ENCODE data around the gene SPATA6L. TPM values are rescaled to one million over a fixed set of nuclear protein-coding genes. Genes with fewer than 3 reads are reported as not detected.

SPATA6L gene
- total and polyA plus RNA-seq, 2 of the 13 experiments (the other 11 are each of a cell fraction or from before 2014, with no cell fraction given): 1.1 to 1.9 TPM

DNA sequence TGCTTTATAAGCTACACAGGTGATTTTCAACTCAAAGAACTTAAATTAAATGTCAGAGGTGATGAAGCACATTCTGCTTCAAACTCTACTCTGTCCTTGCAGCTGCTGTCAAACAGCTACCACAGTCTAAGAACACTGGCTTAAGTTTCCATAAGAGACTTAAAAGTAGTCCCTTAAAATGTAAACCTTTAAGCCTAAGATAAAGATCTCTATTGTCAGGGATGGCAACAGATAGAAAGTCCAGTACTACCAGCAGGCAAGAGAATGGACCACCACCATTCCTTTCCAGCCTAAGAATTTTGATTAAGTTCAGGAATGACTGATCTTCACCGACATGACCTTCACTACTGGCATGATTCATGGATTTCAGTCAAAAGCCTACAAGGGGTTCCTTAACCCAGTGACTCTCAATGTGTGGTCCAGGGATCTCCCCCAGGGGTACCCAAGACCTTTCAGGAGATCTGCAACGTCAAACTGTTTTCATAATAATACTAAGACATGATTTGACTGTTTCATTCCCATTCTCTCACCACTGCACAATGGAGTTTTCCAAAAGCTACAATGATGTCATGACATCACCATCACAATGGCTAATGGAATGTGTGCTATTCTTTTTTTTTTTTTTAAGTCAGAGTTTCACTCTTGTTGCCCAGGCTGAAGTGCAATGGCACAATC is 45.3 kb downstream of the SPATA6L start:
- BruUV-seq (replicated peaks): no TSS peak
- ChIA-PET POLR2A (no interaction called here), CTCF (ENCODE audit: low intra/inter-chr PET ratio, low total read pairs) (no interaction called here)
- Histone ChIP-seq H3K4me1 (ENCODE audit: insufficient read depth, low read length) (no peaks in the 10 kb centered on the region), H4K20me1 (ENCODE audit: insufficient read depth, low read length) (no peaks in the 10 kb centered on the region), H2AFZ (ENCODE audit: low read length) (no peak overlapping the region), H3K4me3 (replicated peaks in 1 of 3; ENCODE audit: insufficient read depth in 1 of 3, low read depth in 2 of 3, low read length in 3 of 3) (no peak overlapping the region), H3K9ac (ENCODE audit: insufficient read depth, low read depth, low read length) (no peak overlapping the region), H3K36me3 (replicated peaks in 1 of 2; ENCODE audit: control insufficient read depth in 1 of 2, insufficient read depth in 2 of 2, low read length in 2 of 2) (no peaks in the 10 kb centered on the region), H3K79me2 (ENCODE audit: insufficient read depth, low read length) (no peaks in the 10 kb centered on the region), H3K4me2 (ENCODE audit: low read depth, low read length) (no peak overlapping the region), H3K9me3 (ENCODE audit: low read length) (no peaks in the 10 kb centered on the region), H3K27ac (ENCODE audit: extremely low read length, insufficient read depth, low read length) (no peak overlapping the region), H3K27me3 (ENCODE audit: control insufficient read depth in 1 of 2, insufficient read depth in 2 of 2, low read length in 2 of 2) (no peaks in the 10 kb centered on the region)
- intact Hi-C loops (cut with micrococcal nuclease; ENCODE audit: unreplicated experiment) (no loop called here), in situ Hi-C loops (cut with HindIII; ENCODE audit: extremely low pct_ligation_motif_present, low pct_unique_long_range_greater_than_20kb) (no loop called here)
- TF ChIP-seq ATF7 (IDR thresholded peaks at IDR 0.05): peak; percentile 74
- no peak for TF ChIP-seq ATF7 (CRISPR knock-in tag; IDR thresholded peaks at IDR 0.05)
- TF ChIP-seq CREB1 (IDR thresholded peaks at IDR 0.05): peak; percentile 36; the same call in 1 of the 2 replicates
- no peak for TF ChIP-seq CREB1 (CRISPR knock-in tag; IDR thresholded peaks at IDR 0.05)
- TF ChIP-seq MTF2 (CRISPR knock-in tag; IDR thresholded peaks at IDR 0.05; ENCODE audit: borderline replicate concordance): no peak
- FAIRE-seq (no peak), DNase-seq (ENCODE audit: low spot score) (no peak), ATAC-seq (no peak)
- 81% methylated on average over 2 of the region's 2 CpGs for WGBS (ENCODE audit: low lambda C conversion rate)

DNA sequence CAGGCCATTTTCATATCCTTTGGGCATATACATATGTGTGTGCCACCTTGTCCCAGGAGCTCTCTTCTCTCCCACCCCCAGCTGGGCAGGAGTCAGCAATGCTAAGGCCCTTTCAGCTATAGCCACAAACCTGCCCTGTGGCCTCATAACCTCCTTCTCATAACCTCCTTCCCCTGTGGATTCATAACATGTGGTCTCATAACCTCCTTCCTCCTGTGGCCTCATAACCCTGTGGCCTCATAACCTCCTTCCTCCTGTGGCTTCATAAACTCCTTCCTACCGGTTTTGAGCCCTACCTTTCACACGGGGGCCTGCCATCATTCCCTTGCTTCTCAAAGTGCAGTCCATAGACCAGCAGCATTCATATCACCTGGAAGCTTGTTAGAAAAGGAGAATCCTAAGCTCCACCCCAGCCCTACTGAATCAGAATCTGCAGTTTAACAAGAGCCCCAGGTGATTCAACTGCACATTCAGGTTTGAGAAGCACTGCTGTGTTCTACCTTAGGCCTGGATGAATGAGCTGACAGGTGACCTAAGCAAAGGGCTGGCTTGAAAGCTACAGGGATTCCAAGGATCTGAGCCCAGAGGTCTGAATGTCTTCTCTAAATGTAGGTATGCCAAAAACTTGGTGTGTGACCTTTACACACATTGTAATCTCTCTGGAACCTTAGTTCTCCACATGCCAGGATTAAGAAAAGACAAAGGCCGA is 46.1 kb downstream of the SPATA6L start:
- 82% methylated on average over 3 of the region's 3 CpGs for WGBS (ENCODE audit: low lambda C conversion rate)
- Histone ChIP-seq H4K20me1 (ENCODE audit: insufficient read depth, low read length) (no peaks in the 10 kb centered on the region), H2AFZ (ENCODE audit: low read length) (no peak overlapping the region), H3K4me2 (ENCODE audit: low read depth, low read length) (no peak overlapping the region), H3K27me3 (ENCODE audit: control insufficient read depth in 1 of 2, insufficient read depth in 2 of 2, low read length in 2 of 2) (no peaks in the 10 kb centered on the region), H3K27ac (ENCODE audit: extremely low read length, insufficient read depth, low read length) (no peak overlapping the region), H3K36me3 (replicated peaks in 1 of 2; ENCODE audit: control insufficient read depth in 1 of 2, insufficient read depth in 2 of 2, low read length in 2 of 2) (no peaks in the 10 kb centered on the region), H3K4me3 (replicated peaks in 1 of 3; ENCODE audit: insufficient read depth in 1 of 3, low read depth in 2 of 3, low read length in 3 of 3) (no peak overlapping the region), H3K9ac (ENCODE audit: insufficient read depth, low read depth, low read length) (no peak overlapping the region), H3K9me3 (ENCODE audit: low read length) (no peaks in the 10 kb centered on the region), H3K79me2 (ENCODE audit: insufficient read depth, low read length) (no peaks in the 10 kb centered on the region), H3K4me1 (ENCODE audit: insufficient read depth, low read length) (peaks cover 6% of the 10 kb centered on the region)
- TF ChIP-seq ZNF496 (CRISPR knock-in tag; IDR thresholded peaks at IDR 0.05; ENCODE audit: insufficient replicate concordance) (no peak), ZNF138 (CRISPR knock-in tag; IDR thresholded peaks at IDR 0.05; ENCODE audit: low read depth) (no peak), NCOA2 (CRISPR knock-in tag; IDR thresholded peaks at IDR 0.05) (no peak), GPBP1L1 (CRISPR knock-in tag; IDR thresholded peaks at IDR 0.05) (no peak)
- TF ChIP-seq, protein P1, sequence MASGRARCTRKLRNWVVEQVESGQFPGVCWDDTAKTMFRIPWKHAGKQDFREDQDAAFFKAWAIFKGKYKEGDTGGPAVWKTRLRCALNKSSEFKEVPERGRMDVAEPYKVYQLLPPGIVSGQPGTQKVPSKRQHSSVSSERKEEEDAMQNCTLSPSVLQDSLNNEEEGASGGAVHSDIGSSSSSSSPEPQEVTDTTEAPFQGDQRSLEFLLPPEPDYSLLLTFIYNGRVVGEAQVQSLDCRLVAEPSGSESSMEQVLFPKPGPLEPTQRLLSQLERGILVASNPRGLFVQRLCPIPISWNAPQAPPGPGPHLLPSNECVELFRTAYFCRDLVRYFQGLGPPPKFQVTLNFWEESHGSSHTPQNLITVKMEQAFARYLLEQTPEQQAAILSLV (CRISPR knock-in tag; IDR thresholded peaks at IDR 0.05; ENCODE audit: borderline replicate concordance): no peak
- no peak for DNase-seq (ENCODE audit: low spot score)
- FAIRE-seq: no peak
- POLR2A ChIA-PET: no interaction called here
- in situ Hi-C loops (cut with HindIII; ENCODE audit: extremely low pct_ligation_motif_present, low pct_unique_long_range_greater_than_20kb) (no loop called here), intact Hi-C loops (cut with micrococcal nuclease; ENCODE audit: unreplicated experiment) (no loop called here)
- CTCF ChIA-PET (ENCODE audit: low intra/inter-chr PET ratio, low total read pairs): no interaction called here
- no peak for ATAC-seq
- no TSS peak for BruUV-seq (replicated peaks)

All from HepG2 (cell line).